ENCODE results near the gene DAB2. TPM values are rescaled to one million over a fixed set of nuclear protein-coding genes. Genes with fewer than 3 reads are reported as not detected.

The DAB2 gene
- total and polyA plus RNA-seq, 2 experiments from 2014 or later, result 8.7 to 11.4 TPM

GRCh38 chr5:39440958-39441624 lies 16.3 kb upstream of the DAB2 start:
- H3K9me3 ChIP-seq (ENCODE audit: low read depth), result no peaks in the 10 kb centered on the region
- no peaks in the 10 kb centered on the region for H3K27me3 ChIP-seq
- H3K4me3 ChIP-seq, result no peak overlapping the region
- no peaks in the 10 kb centered on the region for H3K4me1 ChIP-seq (ENCODE audit: low read depth)
- TF ChIP-seq CTCF (IDR thresholded peaks at IDR 0.05; ENCODE audit: low read depth, low read length), result no peak
- DNase-seq (ENCODE audit: low read depth in 1 of 2, low spot score in 1 of 2), result no peak
- H3K36me3 ChIP-seq, result no peaks in the 10 kb centered on the region
- H3K27ac ChIP-seq, result no peak overlapping the region

- no peak overlapping the region for H3K4me3 ChIP-seq
- no peak for TF ChIP-seq CTCF (IDR thresholded peaks at IDR 0.05; ENCODE audit: low read depth, low read length)
- no peaks in the 10 kb centered on the region for H3K9me3 ChIP-seq (ENCODE audit: low read depth)
- H3K4me1 ChIP-seq (ENCODE audit: low read depth), result no peaks in the 10 kb centered on the region
- H3K36me3 ChIP-seq, result no peaks in the 10 kb centered on the region
- H3K27ac ChIP-seq, result no peak overlapping the region
- H3K27me3 ChIP-seq, result no peaks in the 10 kb centered on the region
- DNase-seq (ENCODE audit: low read depth in 1 of 2, low spot score in 1 of 2), result no peak
Observed at GRCh38 chr5:39440192-39440957, 15.6 kb upstream of the DAB2 start.

- no peaks in the 10 kb centered on the region for H3K27me3 ChIP-seq
- no peaks in the 10 kb centered on the region for H3K36me3 ChIP-seq
- no peak overlapping the region for H3K4me3 ChIP-seq
- no peak for DNase-seq (ENCODE audit: low read depth in 1 of 2, low spot score in 1 of 2)
- H3K27ac ChIP-seq, result no peak overlapping the region
- H3K9me3 ChIP-seq (ENCODE audit: low read depth), result no peaks in the 10 kb centered on the region
- no peaks in the 10 kb centered on the region for H3K4me1 ChIP-seq (ENCODE audit: low read depth)
- TF ChIP-seq CTCF (IDR thresholded peaks at IDR 0.05; ENCODE audit: low read depth, low read length), result no peak
Observed at GRCh38 chr5:39439582-39440162, 14.9 kb upstream of the DAB2 start.

- Histone ChIP-seq H3K4me1 (ENCODE audit: low read depth) (no peaks in the 10 kb centered on the region), H3K9me3 (ENCODE audit: low read depth) (no peaks in the 10 kb centered on the region), H3K4me3 (no peak overlapping the region), H3K36me3 (no peaks in the 10 kb centered on the region), H3K27me3 (no peaks in the 10 kb centered on the region), H3K27ac (no peak overlapping the region)
- no peak for TF ChIP-seq CTCF (IDR thresholded peaks at IDR 0.05; ENCODE audit: low read depth, low read length)
- DNase-seq (ENCODE audit: low read depth in 1 of 2, low spot score in 1 of 2), result no peak
Observed at GRCh38 chr5:39437467-39437866, 12.7 kb upstream of the DAB2 start.

- H3K4me1 ChIP-seq (ENCODE audit: low read depth), result no peaks in the 10 kb centered on the region
- DNase-seq (ENCODE audit: low read depth in 1 of 2, low spot score in 1 of 2), result no peak
- no peak overlapping the region for H3K4me3 ChIP-seq
- no peak overlapping the region for H3K27ac ChIP-seq
- H3K9me3 ChIP-seq (ENCODE audit: low read depth), result no peaks in the 10 kb centered on the region
- H3K36me3 ChIP-seq, result no peaks in the 10 kb centered on the region
- TF ChIP-seq CTCF (IDR thresholded peaks at IDR 0.05; ENCODE audit: low read depth, low read length), result no peak
- no peaks in the 10 kb centered on the region for H3K27me3 ChIP-seq
Observed at GRCh38 chr5:39433848-39434247, 9.1 kb upstream of the DAB2 start.
